H1 (cell line): Measurements from ENCODE around the gene RBM19. TPM values are rescaled to one million over a fixed set of nuclear protein-coding genes. Genes with fewer than 3 reads are reported as not detected.

Source experiments
- CTCF ChIA-PET: fragments of 300-600 bp; sonication (Branson Sonifier 250); formaldehyde crosslinking; loops from one replicate; lab custom pipeline; 2021; ENCODE audit not compliant: partially characterized antibody; lab: Charles Lee
- POLR2A ChIA-PET: fragments of 300-600 bp; sonication (Branson Sonifier 250); formaldehyde crosslinking; loops from one replicate; lab custom pipeline; 2021; ENCODE audit warnings: inconsistent platforms; ENCODE audit not compliant: partially characterized antibody; lab: Charles Lee
- DNase-seq, 2 experiments: peaks; one replicate each; pipeline versions ENCODE4 v3.0.0 to v3.0.0-alpha.2; 2010 to 2022; ENCODE audit warnings: low spot score in 2 of 2, low read depth in 1 of 2, mixed read lengths in 1 of 2
- FAIRE-seq: peaks from 2 replicates; lab custom pipeline; 2011; peaks lifted over from hg19 to GRCh38; lab: Jason Lieb, UNC
- H2AFZ ChIP-seq: 2 replicates; pipeline ENCODE4 v1.8.1; 2012; ENCODE audit warnings: low read length, inconsistent platforms
- H2AK5ac ChIP-seq: 2 replicates; pipeline ENCODE4 v1.6.1; 2013; ENCODE audit warnings: low read depth, low read length
- H2BK120ac ChIP-seq: replicated peaks from 2 replicates; pipeline ENCODE3; 2013; ENCODE audit warnings: low read depth, low read length, inconsistent platforms
- H2BK12ac ChIP-seq: 2 replicates; pipeline ENCODE4 v1.6.1; 2013; ENCODE audit warnings: low read depth, low read length
- H2BK15ac ChIP-seq: 2 replicates; pipeline ENCODE4 v1.6.1; 2013; ENCODE audit warnings: low read length
- H2BK20ac ChIP-seq: 2 replicates; pipeline ENCODE4 v1.6.1; 2013; ENCODE audit warnings: low read length
- H2BK5ac ChIP-seq: 2 replicates; pipeline ENCODE4 v1.6.1; 2013; ENCODE audit warnings: low read depth, low read length
- H3K14ac ChIP-seq: 2 replicates; pipeline ENCODE4 v1.6.1; 2013; ENCODE audit warnings: inconsistent platforms; ENCODE audit not compliant: insufficient read length
- H3K18ac ChIP-seq: 2 replicates; pipeline ENCODE4 v1.6.1; 2013; ENCODE audit warnings: low read length; ENCODE audit errors: extremely low read depth
- H3K23ac ChIP-seq: 2 replicates; pipeline ENCODE4 v1.6.1; 2013; ENCODE audit warnings: inconsistent platforms; ENCODE audit not compliant: insufficient read length
- H3K23me2 ChIP-seq: 2 replicates; pipeline ENCODE4 v1.6.1; 2013; ENCODE audit warnings: low read depth, low read length
- H3K27ac ChIP-seq: 2 replicates; pipeline ENCODE4 v1.6.1; 2011; ENCODE audit warnings: low read depth, low read length, inconsistent platforms
- H3K27me3 ChIP-seq, 4 experiments: replicated peaks in 1 of 4; 1 replicate in 1 of 4; 2 replicates in 3 of 4; pipeline versions ENCODE4 v1.6.1 to v1.8.1; 2011 to 2013; ENCODE audit warnings: low read length in 3 of 4, mild to moderate bottlenecking in 3 of 4, inconsistent platforms in 2 of 4, mixed read lengths in 2 of 4, moderate library complexity in 1 of 4; ENCODE audit not compliant: control insufficient read depth in 3 of 4, insufficient read depth in 3 of 4; ENCODE audit errors: extremely low read depth in 1 of 4
- H3K36me3 ChIP-seq, 4 experiments: 2 replicates each; pipeline versions ENCODE4 v1.6.1 to v1.8.1; 2011 to 2013; ENCODE audit warnings: mild to moderate bottlenecking in 4 of 4, low read length in 3 of 4, moderate library complexity in 2 of 4, control low read depth in 1 of 4, inconsistent platforms in 1 of 4; ENCODE audit not compliant: insufficient read depth in 4 of 4, control insufficient read depth in 2 of 4
- H3K4ac ChIP-seq: replicated peaks from 2 replicates; pipeline ENCODE3; 2013; ENCODE audit warnings: low read length, low read depth, mixed read lengths, inconsistent platforms; ENCODE audit not compliant: insufficient read length
- H3K4me1 ChIP-seq, 4 experiments: replicated peaks in 1 of 4; 1 replicate in 1 of 4; 2 replicates in 3 of 4; pipeline versions ENCODE4 v1.6.1 to v1.8.1; 2011 to 2013; ENCODE audit warnings: low read length in 3 of 4, inconsistent platforms in 2 of 4, mixed read lengths in 1 of 4; ENCODE audit not compliant: insufficient read depth in 4 of 4, control insufficient read depth in 3 of 4
- H3K4me2 ChIP-seq, 2 experiments: 2 replicates each; pipeline versions ENCODE4 v1.6.1 to v1.8.1; 2011 to 2013; ENCODE audit warnings: low read depth in 2 of 2, low read length in 2 of 2, control low read depth in 1 of 2, inconsistent platforms in 1 of 2, mild to moderate bottlenecking in 1 of 2; ENCODE audit not compliant: insufficient read depth in 1 of 2
- H3K4me3 ChIP-seq, 4 experiments: fragments of 200-600, 300-600 bp in 1 of 4; sonication (generic), shearing (Covaris generic), sonication (Bioruptor Twin) in 1 of 4; 2 replicates each; pipeline versions ENCODE4 v1.5.1 to v1.8.1; 2011 to 2016; ENCODE audit warnings: low read length in 4 of 4, low read depth in 3 of 4, control low read depth in 2 of 4, inconsistent platforms in 2 of 4, mild to moderate bottlenecking in 2 of 4, mixed read lengths in 1 of 4, moderate library complexity in 1 of 4; ENCODE audit not compliant: insufficient read depth in 2 of 4; ENCODE audit errors: extremely low read depth in 1 of 4
- H3K56ac ChIP-seq: replicated peaks from 2 replicates; pipeline ENCODE3; 2013; ENCODE audit warnings: low read depth, mild to moderate bottlenecking, mixed read lengths, low read length, inconsistent platforms; ENCODE audit not compliant: insufficient read length
- H3K79me1 ChIP-seq: 2 replicates; pipeline ENCODE4 v1.6.1; 2013; ENCODE audit warnings: low read depth, low read length, control low read depth
- H3K79me2 ChIP-seq, 2 experiments: 2 replicates each; pipeline versions ENCODE4 v1.6.1 to v1.8.1; 2012 to 2013; ENCODE audit warnings: low read length in 2 of 2, mild to moderate bottlenecking in 2 of 2, inconsistent platforms in 1 of 2; ENCODE audit not compliant: insufficient read depth in 2 of 2, control insufficient read depth in 1 of 2
- H3K9ac ChIP-seq, 4 experiments: replicated peaks in 1 of 4; 1 replicate in 1 of 4; 2 replicates in 3 of 4; pipeline versions ENCODE4 v1.6.1 to v1.8.1; 2011 to 2013; ENCODE audit warnings: low read depth in 3 of 4, low read length in 3 of 4, control low read depth in 2 of 4, mild to moderate bottlenecking in 2 of 4, moderate library complexity in 2 of 4, inconsistent platforms in 1 of 4; ENCODE audit errors: extremely low read depth in 1 of 4
- H3K9me3 ChIP-seq, 2 experiments: 2 replicates each; pipeline versions ENCODE4 v1.6.1 to v1.8.1; 2012 to 2013; ENCODE audit warnings: mild to moderate bottlenecking in 2 of 2, moderate library complexity in 2 of 2, control low read depth in 1 of 2, inconsistent platforms in 1 of 2, low read depth in 1 of 2, low read length in 1 of 2, mixed read lengths in 1 of 2; ENCODE audit not compliant: insufficient read depth in 2 of 2
- H4K20me1 ChIP-seq, 2 experiments: replicated peaks in 1 of 2; 2 replicates each; pipeline versions ENCODE3 to v1.8.1; 2011 to 2013; ENCODE audit warnings: inconsistent platforms in 2 of 2, low read length in 2 of 2, mild to moderate bottlenecking in 1 of 2; ENCODE audit not compliant: insufficient read depth in 2 of 2, control insufficient read depth in 1 of 2
- H4K5ac ChIP-seq: 2 replicates; pipeline ENCODE4 v1.6.1; 2013; ENCODE audit warnings: low read length, low read depth, mixed read lengths, inconsistent platforms; ENCODE audit not compliant: insufficient read length
- H4K8ac ChIP-seq: 2 replicates; pipeline ENCODE4 v1.8.0; 2013; ENCODE audit warnings: mild to moderate bottlenecking, moderate library complexity, low read length, inconsistent platforms; ENCODE audit not compliant: insufficient read depth; ENCODE audit errors: extremely low read depth
- H4K91ac ChIP-seq: replicated peaks from 2 replicates; pipeline ENCODE3; 2013; ENCODE audit warnings: low read length, mixed read lengths, inconsistent platforms; ENCODE audit not compliant: insufficient read length
- KDM5A ChIP-seq: fragments of 200-600 bp; IDR thresholded peaks from 2 replicates; pipeline ENCODE4 v1.7.1; 2012; ENCODE audit warnings: mild to moderate bottlenecking, low read length, inconsistent platforms, mixed read lengths
- RAD21 ChIP-seq, 2 experiments: IDR thresholded peaks in 1 of 2; conservative IDR thresholded peaks in 1 of 2; 2 replicates each; pipeline ENCODE4 v1.6.1; 2011; ENCODE audit warnings: low read depth in 2 of 2, low read length in 2 of 2, improper control_type of control experiment in 1 of 2, inconsistent platforms in 1 of 2, mild to moderate bottlenecking in 1 of 2, moderate library complexity in 1 of 2
- WGBS, 2 experiments: shearing (Covaris generic) in 1 of 2; methylation state at CpG; one replicate each; pipeline versions ENCODE4 v1.1.6 to v1.1.7; 2013 to 2015; ENCODE audit warnings: low lambda C conversion rate in 2 of 2, mixed read lengths in 2 of 2, inconsistent platforms in 1 of 2, low coverage in 1 of 2, missing lambda C conversion rate in 1 of 2; ENCODE audit not compliant: insufficient replicate concordance in 2 of 2, insufficient coverage in 1 of 2, insufficient read length in 1 of 2; ENCODE audit errors: extremely low coverage in 1 of 2, missing lambda C conversion rate in 1 of 2; 5-methylcytosine and 5-hydroxymethylcytosine counted together
- long read RNA-seq, 2 experiments: library from RNA in 1 of 2; library from capped mRNA in 1 of 2; stranded (forward); transcript quantifications; one replicate each; pipeline ENCODE4 v2.0.0, GENCODE V29; 2021; ENCODE audit warnings: inconsistent platforms in 1 of 2
- polyA minus RNA-seq, 3 experiments: library from RNA; depleted of rRNA, polyadenylated mRNA; stranded (reverse); fragments of >200 nt; gene quantifications; 1 replicate in 2 of 3; 2 replicates in 1 of 3; pipeline ENCODE4 v1.2.3, GENCODE V29; 2011
- polyA plus RNA-seq, 7 experiments: library from polyadenylated mRNA; depleted of rRNA in 3 of 7; stranded (reverse) in 5 of 7; unstranded in 2 of 7; fragments of >200 nt in 5 of 7; fragments of 200-250 nt in 2 of 7; gene quantifications; 1 replicate in 5 of 7; 2 replicates in 1 of 7; 4 replicates in 1 of 7; pipeline versions ENCODE4 v1.2.1 to v1.2.3, GENCODE V29; 2011 to 2013; ENCODE audit warnings: missing spikeins in 2 of 7, mixed read lengths in 2 of 7
- total RNA-seq: library from RNA; stranded (reverse); fragmentation: NEBNext Ultra II Directional; extraction: Animal tissue kit (Norgen Biotek cat#: 25700); gene quantifications from 2 replicates; pipeline ENCODE4 v1.2.1, GENCODE V29; 2021

Gene RBM19, protein sequence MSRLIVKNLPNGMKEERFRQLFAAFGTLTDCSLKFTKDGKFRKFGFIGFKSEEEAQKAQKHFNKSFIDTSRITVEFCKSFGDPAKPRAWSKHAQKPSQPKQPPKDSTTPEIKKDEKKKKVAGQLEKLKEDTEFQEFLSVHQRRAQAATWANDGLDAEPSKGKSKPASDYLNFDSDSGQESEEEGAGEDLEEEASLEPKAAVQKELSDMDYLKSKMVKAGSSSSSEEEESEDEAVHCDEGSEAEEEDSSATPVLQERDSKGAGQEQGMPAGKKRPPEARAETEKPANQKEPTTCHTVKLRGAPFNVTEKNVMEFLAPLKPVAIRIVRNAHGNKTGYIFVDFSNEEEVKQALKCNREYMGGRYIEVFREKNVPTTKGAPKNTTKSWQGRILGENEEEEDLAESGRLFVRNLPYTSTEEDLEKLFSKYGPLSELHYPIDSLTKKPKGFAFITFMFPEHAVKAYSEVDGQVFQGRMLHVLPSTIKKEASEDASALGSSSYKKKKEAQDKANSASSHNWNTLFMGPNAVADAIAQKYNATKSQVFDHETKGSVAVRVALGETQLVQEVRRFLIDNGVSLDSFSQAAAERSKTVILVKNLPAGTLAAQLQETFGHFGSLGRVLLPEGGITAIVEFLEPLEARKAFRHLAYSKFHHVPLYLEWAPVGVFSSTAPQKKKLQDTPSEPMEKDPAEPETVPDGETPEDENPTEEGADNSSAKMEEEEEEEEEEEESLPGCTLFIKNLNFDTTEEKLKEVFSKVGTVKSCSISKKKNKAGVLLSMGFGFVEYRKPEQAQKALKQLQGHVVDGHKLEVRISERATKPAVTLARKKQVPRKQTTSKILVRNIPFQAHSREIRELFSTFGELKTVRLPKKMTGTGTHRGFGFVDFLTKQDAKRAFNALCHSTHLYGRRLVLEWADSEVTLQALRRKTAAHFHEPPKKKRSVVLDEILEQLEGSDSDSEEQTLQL
- 59.5 and 61.9 TPM in 2 replicates for total RNA-seq
- polyA plus RNA-seq (2011; rRNA removed): 23.4 and 25.7 TPM in 2 replicates
- polyA plus RNA-seq (2011; cell fraction: cytosol; rRNA removed): 30.9 TPM
- 74.0 TPM for polyA plus RNA-seq (2011; cell fraction: nucleus; rRNA removed)
- polyA plus RNA-seq (2012, experiment 1 of 2): 41.2 to 54.3 TPM (median 48.0 TPM) in 4 replicates
- 16.7 TPM for polyA plus RNA-seq (2012, experiment 2 of 2)
- polyA plus RNA-seq (2013, experiment 1 of 2): 39.2 TPM
- 36.1 TPM for polyA plus RNA-seq (2013, experiment 2 of 2)
- 29.4 and 30.0 TPM in 2 replicates for polyA minus RNA-seq (2011; rRNA and poly(A)+ RNA removed)
- 24.1 TPM for polyA minus RNA-seq (2011; cell fraction: cytosol; rRNA and poly(A)+ RNA removed)
- 28.3 TPM for polyA minus RNA-seq (2011; cell fraction: nucleus; rRNA and poly(A)+ RNA removed)
- long read RNA-seq, experiment 1, partial matches to known transcripts: 14 of 30 reads
- long read RNA-seq, experiment 1, other reads (novel, unspliced or antisense): 16 of 30 reads
- long read RNA-seq, experiment 2, partial matches to known transcripts: 3 of 6 reads
- long read RNA-seq, experiment 2, other reads (novel, unspliced or antisense): 3 of 6 reads

DNA sequence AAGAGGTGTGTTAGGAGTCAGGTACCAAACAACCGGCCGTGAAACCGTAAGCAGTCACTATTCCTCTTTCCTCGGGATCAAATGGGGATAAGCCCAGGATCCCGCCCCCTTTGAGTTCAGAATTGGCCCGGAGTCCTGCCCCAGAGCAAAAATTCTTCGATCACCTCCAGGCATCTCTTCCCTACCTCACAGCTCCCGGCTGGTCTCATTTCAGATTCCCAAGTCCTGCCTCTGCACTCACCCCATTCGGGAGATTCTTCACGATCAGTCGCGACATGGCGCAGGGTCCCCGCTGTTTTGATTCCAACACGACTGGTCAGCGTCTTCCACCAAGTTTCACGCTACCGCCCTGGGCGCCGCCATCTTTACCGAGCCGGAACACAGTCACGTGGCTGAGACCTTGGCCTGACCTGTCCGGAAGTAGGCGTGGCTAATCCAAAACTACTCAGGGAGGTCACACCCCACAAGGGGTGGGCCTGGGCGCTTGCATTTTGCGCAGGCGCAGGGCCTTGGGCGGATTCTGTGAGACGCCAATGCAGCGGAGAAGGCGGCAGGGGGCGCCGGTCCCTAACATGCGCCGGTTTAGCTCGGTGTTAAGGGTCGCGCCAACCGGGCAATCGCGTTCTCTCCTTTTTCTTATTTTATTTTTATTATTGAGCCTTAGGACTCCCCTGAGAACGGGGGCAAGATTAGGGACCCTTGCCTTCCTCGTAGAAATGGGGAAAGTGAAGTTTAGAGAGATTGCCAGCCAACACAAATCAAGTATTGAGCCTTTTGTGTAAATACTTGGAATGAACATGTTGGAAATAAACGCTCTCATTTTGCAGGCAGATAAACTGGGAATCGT, at the start of gene RBM19:
TSS of gene RBM19 (minus strand) at position 375 of the 847 bp plus-strand sequence. CDS start at position 277, 98 bp downstream.
- H2BK12ac ChIP-seq: peak within 1 kb of the TSS; percentile 56; the same call in 1 of the 2 replicates
- peak within 1 kb of the TSS; percentile 30 for H2BK120ac ChIP-seq
- peak within 1 kb of the TSS; percentile 73 to 93 (median 88) for H3K4me3 ChIP-seq
- no peak within 1 kb of the TSS for H3K23ac ChIP-seq
- peak within 1 kb of the TSS; percentile 92 for H2AFZ ChIP-seq
- no peak within 1 kb of the TSS for H4K91ac ChIP-seq
- H4K5ac ChIP-seq: peak within 1 kb of the TSS; percentile 22
- POLR2A ChIA-PET: interaction anchor here (0.7 to 1.4 kb wide), 8 partner anchors 9 to 745 kb away, joined by 3 to 6 read pairs (median 4); partner anchors contain the start of gene TPCN1
- 5% methylated on average over 46 of the region's 46 CpGs; no CpG with 5 or more reads in 1 of the 2 experiments for WGBS, 2 experiments
- no peak within 1 kb of the TSS for H2AK5ac ChIP-seq
- no peak within 1 kb of the TSS for H2BK5ac ChIP-seq
- H4K8ac ChIP-seq: peak within 1 kb of the TSS; percentile 99; the same call in 1 of the 2 replicates
- H3K4ac ChIP-seq: no peak within 1 kb of the TSS
- no peak within 1 kb of the TSS for H3K14ac ChIP-seq
- no peak within 1 kb of the TSS; the same call in 1 of the 2 replicates for H3K18ac ChIP-seq
- peak within 1 kb of the TSS; percentile 11 to 84 (median 82) for H3K9ac ChIP-seq
- peak within 1 kb of the TSS; percentile 52 to 94 for H3K4me2 ChIP-seq
- peaks cover 4% of the 10 kb centered on the region; the same call in 1 of the 2 replicates for H3K23me2 ChIP-seq
- DNase-seq (peak; percentile 93 to 98), FAIRE-seq (peak; percentile 87)
- H2BK20ac ChIP-seq: no peak within 1 kb of the TSS; the same call in 1 of the 2 replicates
- peaks cover 0 to 3% of the 10 kb centered on the region in 2 experiments for H4K20me1 ChIP-seq
- no peaks in the 10 kb centered on the region for H3K9me3 ChIP-seq
- CTCF ChIA-PET: interaction anchor here (0.6 to 2.1 kb wide), 18 partner anchors 10 to 1980 kb away, joined by 3 to 13 read pairs (median 4); no protein-coding TSS in a partner anchor
- H3K79me2 ChIP-seq: peaks cover 0 to 34% of the 10 kb centered on the region in 2 experiments; a peak in 3 of 4 replicates
- H2BK15ac ChIP-seq: no peak within 1 kb of the TSS
- H3K27me3 ChIP-seq: no peaks in the 10 kb centered on the region
- H3K56ac ChIP-seq: no peak within 1 kb of the TSS
- H3K79me1 ChIP-seq: peaks cover 2% of the 10 kb centered on the region; the same call in 1 of the 2 replicates
- H3K4me1 ChIP-seq: peaks cover 0 to 7% (median 2%) of the 10 kb centered on the region in 4 experiments; a peak in 3 of 7 replicates
- H3K27ac ChIP-seq: peak within 1 kb of the TSS; percentile 72; the same call in 1 of the 2 replicates
- peaks cover 0 to 10% (median 7%) of the 10 kb centered on the region in 4 experiments; a peak in 6 of 8 replicates for H3K36me3 ChIP-seq
- TF ChIP-seq KDM5A (peak; percentile 99), RAD21 (IDR thresholded peaks at IDR 0.05 in 1 of 2, conservative IDR thresholded peaks at IDR 0.05 in 1 of 2; ENCODE audit: low read depth in 2 of 2, low read length in 2 of 2) (peak; percentile 61 to 68)
